AG10803 (cell line): ENCODE measurements around the gene SHMT2.

Source experiments
- DNase-seq: peaks from one replicate; pipeline ENCODE4 v3.0.0; 2010; ENCODE audit warnings: low read depth
- H3K4me3 ChIP-seq: 2 replicates; pipeline ENCODE4 v1.5.1; 2011; ENCODE audit warnings: mild to moderate bottlenecking, low read length, control low read depth
- CTCF ChIP-seq: conservative IDR thresholded peaks from 2 replicates; pipeline ENCODE4 v1.5.1; 2011; ENCODE audit warnings: mild to moderate bottlenecking, low read length, control low read depth, inconsistent platforms

SHMT2 gene

GRCh38 chr12:57214398-57214781 lies 15.1 kb upstream of the SHMT2 start:
- H3K4me3 ChIP-seq = no peak overlapping the region
- DNase-seq = peak; percentile 49
- peak; percentile 70 for TF ChIP-seq CTCF

- H3K4me3 ChIP-seq = no peak overlapping the region
- no peak for DNase-seq
- no peak for TF ChIP-seq CTCF
Measured at GRCh38 chr12:57215065-57215464, 14.4 kb upstream of the SHMT2 start.

GRCh38 chr12:57215668-57216013 lies 13.9 kb upstream of the SHMT2 start:
- peak overlapping the region; percentile 30 for H3K4me3 ChIP-seq
- no peak for TF ChIP-seq CTCF

GRCh38 chr12:57216014-57216911 lies 13.2 kb upstream of the SHMT2 start, which contains the start of gene NXPH4:
Gene NXPH4 (plus strand): TSS chr12:57216794. CDS start chr12:57216970, 176 bp downstream.
- H3K4me3 ChIP-seq = peak within 1 kb of the TSS; percentile 56
- DNase-seq = no peak
- TF ChIP-seq CTCF = no peak

More at GRCh38 chr12:57215668-57216013, 13.9 kb upstream of the SHMT2 start:
- DNase-seq = peak; percentile 44

GRCh38 chr12:57216921-57217879 lies 12.3 kb upstream of the SHMT2 start:
- no peak for DNase-seq
- H3K4me3 ChIP-seq = peak overlapping the region; percentile 56
- no peak for TF ChIP-seq CTCF

GRCh38 chr12:57218030-57218853 lies 11.3 kb upstream of the SHMT2 start:
- TF ChIP-seq CTCF = no peak
- no peak overlapping the region for H3K4me3 ChIP-seq
- DNase-seq = no peak
